Measurements from ENCODE around the gene IKZF4.

GRCh38 chr12:56013482-56013881 is 7.4 kb upstream of the IKZF4 start:
- TF ChIP-seq POLR2A (IDR thresholded peaks at IDR 0.05; ENCODE audit: borderline replicate concordance, extremely low read depth, insufficient read depth, insufficient read length), result no peak
- no peak for TF ChIP-seq CTCF (IDR thresholded peaks at IDR 0.05 in 2 of 3, conservative IDR thresholded peaks at IDR 0.05 in 1 of 3; ENCODE audit: borderline replicate concordance in 1 of 3, insufficient read depth in 1 of 3, low read depth in 2 of 3, low read length in 2 of 3)
- no peak for TF ChIP-seq RAD21 (IDR thresholded peaks at IDR 0.05; ENCODE audit: low read depth)
- no peak for TF ChIP-seq YY1 (IDR thresholded peaks at IDR 0.05; ENCODE audit: extremely low read depth, insufficient replicate concordance, low read depth, low read length)
- TF ChIP-seq ATF3 (IDR thresholded peaks at IDR 0.05), result no peak

All from HCT116 (cell line).